DND-41 (cell line): ENCODE data around the gene ZNF195.
A peak's percentile ranks its signal among the peaks of the same experiment; 100 is the strongest.

Experiments
- ATAC-seq: fragments of 200-7000 bp; cut with Tn5 transposase; 3 replicates; pipeline ENCODE4 v1.9.1; 2021; ENCODE audit warnings: low read depth; ENCODE audit not compliant: insufficient read depth
- DNase-seq: peaks from one replicate; pipeline ENCODE4 v3.0.0-alpha.2; 2020
- H2AFZ ChIP-seq: 2 replicates; pipeline ENCODE4 v1.6.0; 2012; ENCODE audit warnings: low read depth, low read length
- H3K27ac ChIP-seq: 2 replicates; pipeline ENCODE4 v1.5.1; 2012; ENCODE audit warnings: low read length, inconsistent platforms
- H3K27me3 ChIP-seq: fragments of 200-600 bp; sonication (generic); 2 replicates; pipeline ENCODE4 v1.6.0; 2012; ENCODE audit warnings: low read length, mild to moderate bottlenecking, inconsistent platforms; ENCODE audit not compliant: insufficient read depth, poor library complexity
- H3K36me3 ChIP-seq: 2 replicates; pipeline ENCODE4 v1.5.1; 2012; ENCODE audit warnings: low read length, inconsistent platforms; ENCODE audit not compliant: insufficient read depth
- H3K4me1 ChIP-seq: 2 replicates; pipeline ENCODE4 v1.5.1; 2012; ENCODE audit warnings: mild to moderate bottlenecking, low read length; ENCODE audit not compliant: insufficient read depth
- H3K4me2 ChIP-seq: 2 replicates; pipeline ENCODE4 v1.6.0; 2012; ENCODE audit warnings: mild to moderate bottlenecking, moderate library complexity, low read length, inconsistent platforms; ENCODE audit not compliant: insufficient read depth
- H3K4me3 ChIP-seq, 2 experiments: fragments of 200-600 bp in 1 of 2; shearing (Covaris generic) in 1 of 2; 2 replicates each; pipeline ENCODE4 v1.5.1; 2012 to 2016; ENCODE audit warnings: inconsistent platforms in 2 of 2, low read length in 2 of 2, mild to moderate bottlenecking in 2 of 2, low read depth in 1 of 2, moderate library complexity in 1 of 2
- H3K79me2 ChIP-seq: 2 replicates; pipeline ENCODE4 v1.6.0; 2012; ENCODE audit warnings: low read length, inconsistent platforms; ENCODE audit not compliant: insufficient read depth
- H3K9ac ChIP-seq: 2 replicates; pipeline ENCODE4 v1.6.0; 2012; ENCODE audit warnings: low read depth, mild to moderate bottlenecking, inconsistent platforms, low read length, moderate library complexity
- H3K9me3 ChIP-seq: 2 replicates; pipeline ENCODE4 v1.5.1; 2012; ENCODE audit warnings: low read length, moderate library complexity, mild to moderate bottlenecking, inconsistent platforms; ENCODE audit not compliant: insufficient read depth, severe bottlenecking
- H4K20me1 ChIP-seq: 2 replicates; pipeline ENCODE4 v1.6.0; 2012; ENCODE audit warnings: low read length; ENCODE audit not compliant: insufficient read depth
- EZH2 ChIP-seq: IDR thresholded peaks from 3 replicates; pipeline ENCODE4 v1.6.1; 2012; ENCODE audit warnings: borderline replicate concordance, low read depth, mild to moderate bottlenecking, moderate library complexity, low read length, inconsistent platforms; ENCODE audit not compliant: severe bottlenecking
- TF ChIP-seq, protein P1 (sequence below): IDR thresholded peaks from 2 replicates; pipeline ENCODE4 v1.5.1; 2012; ENCODE audit warnings: borderline replicate concordance, low read length, moderate library complexity, mild to moderate bottlenecking; ENCODE audit not compliant: poor library complexity, severe bottlenecking; ENCODE audit errors: extremely low read depth

The ZNF195 gene

GRCh38 chr11:3356858-3357257 is 22.1 kb downstream of the ZNF195 start:
- Histone ChIP-seq H3K36me3 (peaks cover 53% of the 10 kb centered on the region), H3K27ac (no peak overlapping the region), H4K20me1 (no peaks in the 10 kb centered on the region), H3K4me3 (no peak overlapping the region), H3K27me3 (no peaks in the 10 kb centered on the region), H3K4me1 (peaks cover 24% of the 10 kb centered on the region), H3K4me2 (no peak overlapping the region), H3K79me2 (no peaks in the 10 kb centered on the region), H3K9ac (no peak overlapping the region), H3K9me3 (peaks cover 52% of the 10 kb centered on the region), H2AFZ (no peak overlapping the region)
- ATAC-seq: no peak
- TF ChIP-seq EZH2: no peak
- TF ChIP-seq, protein P1, sequence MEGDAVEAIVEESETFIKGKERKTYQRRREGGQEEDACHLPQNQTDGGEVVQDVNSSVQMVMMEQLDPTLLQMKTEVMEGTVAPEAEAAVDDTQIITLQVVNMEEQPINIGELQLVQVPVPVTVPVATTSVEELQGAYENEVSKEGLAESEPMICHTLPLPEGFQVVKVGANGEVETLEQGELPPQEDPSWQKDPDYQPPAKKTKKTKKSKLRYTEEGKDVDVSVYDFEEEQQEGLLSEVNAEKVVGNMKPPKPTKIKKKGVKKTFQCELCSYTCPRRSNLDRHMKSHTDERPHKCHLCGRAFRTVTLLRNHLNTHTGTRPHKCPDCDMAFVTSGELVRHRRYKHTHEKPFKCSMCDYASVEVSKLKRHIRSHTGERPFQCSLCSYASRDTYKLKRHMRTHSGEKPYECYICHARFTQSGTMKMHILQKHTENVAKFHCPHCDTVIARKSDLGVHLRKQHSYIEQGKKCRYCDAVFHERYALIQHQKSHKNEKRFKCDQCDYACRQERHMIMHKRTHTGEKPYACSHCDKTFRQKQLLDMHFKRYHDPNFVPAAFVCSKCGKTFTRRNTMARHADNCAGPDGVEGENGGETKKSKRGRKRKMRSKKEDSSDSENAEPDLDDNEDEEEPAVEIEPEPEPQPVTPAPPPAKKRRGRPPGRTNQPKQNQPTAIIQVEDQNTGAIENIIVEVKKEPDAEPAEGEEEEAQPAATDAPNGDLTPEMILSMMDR: no peak
- DNase-seq: no peak

- H2AFZ ChIP-seq: no peak overlapping the region
- TF ChIP-seq EZH2: no peak
- TF ChIP-seq, protein P1: no peak
- DNase-seq (no peak), ATAC-seq (no peak)
- 0 out of 2 replicates have a peak overlapping the region, but pooled peaks have one; percentile 22 for H3K27ac ChIP-seq
- no peaks in the 10 kb centered on the region for H3K27me3 ChIP-seq
- H3K4me2 ChIP-seq: no peak overlapping the region
- peaks cover 15% of the 10 kb centered on the region; the same call in 1 of the 2 replicates for H3K36me3 ChIP-seq
- peaks cover 21% of the 10 kb centered on the region for H3K4me1 ChIP-seq
- no peak overlapping the region for H3K4me3 ChIP-seq
- H4K20me1 ChIP-seq: no peaks in the 10 kb centered on the region
- peaks cover 14% of the 10 kb centered on the region for H3K9me3 ChIP-seq
- H3K79me2 ChIP-seq: no peaks in the 10 kb centered on the region
- H3K9ac ChIP-seq: no peak overlapping the region
These were observed 25.9 kb downstream of the ZNF195 start for GRCh38 chr11:3353066-3353465.

DNA sequence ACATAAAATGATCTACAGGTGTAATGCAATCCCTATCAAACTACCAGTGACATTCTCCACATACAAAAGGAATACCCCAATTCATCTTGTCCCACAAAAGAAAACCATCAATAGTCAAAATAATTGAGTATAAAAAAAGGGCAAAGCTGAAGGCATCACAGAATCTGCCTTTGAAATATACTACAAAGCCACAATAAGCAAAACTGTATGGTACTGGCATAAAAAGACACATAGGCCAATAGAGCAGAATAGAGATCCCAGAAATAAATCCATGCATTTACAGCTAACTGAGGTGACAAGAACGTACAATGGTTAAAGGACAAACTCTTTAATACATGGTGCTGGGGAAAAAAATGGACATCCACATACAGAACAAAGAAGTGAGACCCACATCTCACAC is 31.8 kb downstream of the ZNF195 start:
- Histone ChIP-seq H3K79me2 (no peaks in the 10 kb centered on the region), H3K4me1 (no peaks in the 10 kb centered on the region), H3K27ac (no peak overlapping the region), H3K9me3 (peaks cover 4% of the 10 kb centered on the region), H4K20me1 (no peaks in the 10 kb centered on the region), H3K36me3 (no peaks in the 10 kb centered on the region), H3K9ac (no peak overlapping the region), H3K4me3 (no peak overlapping the region), H3K4me2 (no peak overlapping the region), H3K27me3 (no peaks in the 10 kb centered on the region), H2AFZ (no peak overlapping the region)
- ATAC-seq (no peak), DNase-seq (no peak)
- no peak for TF ChIP-seq EZH2

DNA sequence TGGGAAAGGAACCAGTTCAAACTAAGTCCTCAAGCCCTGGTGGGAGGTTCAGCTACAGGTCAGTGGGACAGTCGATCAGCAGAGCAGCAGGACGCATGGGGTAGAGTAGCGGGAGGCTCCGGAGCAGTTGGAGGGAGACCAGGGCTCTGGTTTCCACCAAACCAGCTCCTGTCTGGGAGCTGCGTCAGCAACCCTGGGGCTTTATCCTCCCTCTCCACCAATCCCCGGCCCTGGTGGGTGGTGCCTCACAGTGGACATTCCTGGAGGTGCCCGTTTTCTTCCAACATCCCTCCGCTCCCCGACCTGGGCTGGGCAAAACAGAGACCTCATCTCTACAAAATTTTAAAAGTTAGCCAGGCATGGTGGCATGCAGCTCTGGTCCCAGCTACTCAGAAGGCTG is 32.4 kb downstream of the ZNF195 start:
- Histone ChIP-seq H4K20me1 (no peaks in the 10 kb centered on the region), H3K79me2 (no peaks in the 10 kb centered on the region), H3K27ac (no peak overlapping the region), H3K27me3 (no peaks in the 10 kb centered on the region), H3K4me2 (no peak overlapping the region), H3K9me3 (peaks cover 4% of the 10 kb centered on the region), H3K9ac (no peak overlapping the region), H3K36me3 (no peaks in the 10 kb centered on the region), H2AFZ (no peak overlapping the region), H3K4me3 (no peak overlapping the region), H3K4me1 (no peaks in the 10 kb centered on the region)
- DNase-seq (no peak), ATAC-seq (no peak)
- no peak for TF ChIP-seq EZH2
- TF ChIP-seq, protein P1: no peak
